Fibroblast of the aortic adventitia (primary cell): Measurements from ENCODE around the gene MRAS. TPM values are rescaled to one million over a fixed set of nuclear protein-coding genes. Genes with fewer than 3 reads are reported as not detected.
A peak's percentile ranks its signal among the peaks of the same experiment; 100 is the strongest.

ENCODE experiments used
- DNase-seq: peaks from one replicate; pipeline ENCODE4 v3.0.0-alpha.2; 2010; ENCODE audit warnings: low read depth
- H3K4me3 ChIP-seq: 2 replicates; pipeline ENCODE4 v1.5.1; 2011; ENCODE audit warnings: low read depth, mild to moderate bottlenecking, control low read depth, low read length, moderate library complexity
- CTCF ChIP-seq: IDR thresholded peaks from 2 replicates; pipeline ENCODE4 v1.5.1; 2011; ENCODE audit warnings: mild to moderate bottlenecking, low read length, control low read depth, inconsistent platforms; ENCODE audit not compliant: insufficient read depth
- total RNA-seq: library from RNA; depleted of rRNA; stranded (reverse); fragments of >200 nt; gene quantifications from 2 replicates; pipeline ENCODE4 v1.2.3, GENCODE V29; 2012; ENCODE audit warnings: low replicate concordance

Gene MRAS
- total RNA-seq, 1 donor: 53.3 TPM

- no peak for DNase-seq
- no peak for TF ChIP-seq CTCF
- no peak overlapping the region for H3K4me3 ChIP-seq
These were observed 36.2 kb downstream of the MRAS start for GRCh38 chr3:138384531-138384930.

DNA sequence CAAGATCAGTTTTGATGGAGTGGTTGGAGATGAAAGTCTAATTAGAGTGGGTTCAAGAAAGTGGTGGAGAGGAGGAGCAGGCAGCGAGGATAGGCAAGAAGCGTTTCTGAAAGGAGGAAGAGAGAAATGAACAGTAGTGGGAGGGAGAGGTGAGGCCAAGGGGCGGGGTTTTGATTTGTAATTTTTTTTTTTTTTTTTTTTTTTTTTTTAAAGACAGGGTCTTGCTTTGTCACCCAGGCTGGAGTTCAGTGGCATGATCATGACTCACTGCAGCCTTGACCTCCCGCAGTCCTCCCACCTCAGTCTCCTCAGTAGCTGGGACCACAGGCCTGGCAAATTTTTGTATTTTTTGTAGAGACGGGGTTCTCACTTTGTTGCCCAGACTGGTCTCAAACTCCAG, 36.6 kb downstream of the MRAS start:
- TF ChIP-seq CTCF: no peak
- DNase-seq: no peak
- no peak overlapping the region for H3K4me3 ChIP-seq

- no peak for TF ChIP-seq CTCF
- DNase-seq: no peak
- H3K4me3 ChIP-seq: no peak overlapping the region
These were observed 40.8 kb downstream of the MRAS start for GRCh38 chr3:138389144-138389601.

DNA sequence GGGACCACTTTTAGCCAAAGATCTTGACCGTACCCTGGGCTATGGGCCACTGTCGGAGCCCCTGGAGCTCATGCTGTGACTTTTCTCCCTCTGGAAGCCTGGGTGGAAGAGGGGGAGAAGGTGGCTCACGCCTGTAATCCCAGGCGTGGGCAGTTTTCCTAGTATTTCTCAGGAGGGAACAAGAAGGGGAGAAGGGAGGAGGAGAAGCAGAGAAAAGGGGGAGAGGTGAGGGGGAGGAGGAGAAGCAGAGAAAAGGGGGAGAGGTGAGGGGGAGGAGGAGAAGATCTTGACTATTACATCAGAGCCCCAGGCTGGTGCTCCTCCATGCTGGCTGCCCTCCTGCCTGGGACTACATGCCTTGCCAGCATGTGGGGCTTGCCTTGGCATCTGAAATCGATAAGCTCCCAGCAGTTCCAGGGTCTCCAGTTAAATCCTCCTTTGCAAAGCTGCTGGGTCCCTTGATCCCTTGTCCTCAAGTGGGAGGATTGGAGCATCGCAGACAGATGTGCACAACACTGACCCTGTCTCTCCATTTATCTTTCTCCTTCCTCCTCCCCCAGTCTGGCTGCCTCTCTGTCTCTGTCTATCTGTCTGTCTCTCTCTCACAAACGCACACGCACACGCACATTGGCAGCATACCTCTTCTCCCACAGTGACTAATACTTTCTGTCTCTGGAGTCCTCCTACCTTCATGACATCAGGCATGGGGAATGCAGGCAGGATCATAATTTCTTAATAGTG, 41.6 kb downstream of the MRAS start:
- peak; percentile 94 for DNase-seq
- H3K4me3 ChIP-seq: peak overlapping the region; percentile 31
- TF ChIP-seq CTCF: no peak

- no peak overlapping the region for H3K4me3 ChIP-seq
- no peak for DNase-seq
- TF ChIP-seq CTCF: no peak
These were observed 42.2 kb downstream of the MRAS start for GRCh38 chr3:138390582-138390932.

GRCh38 chr3:138394156-138394555, 45.8 kb downstream of the MRAS start:
- DNase-seq: no peak
- TF ChIP-seq CTCF: no peak
- no peak overlapping the region for H3K4me3 ChIP-seq

DNA sequence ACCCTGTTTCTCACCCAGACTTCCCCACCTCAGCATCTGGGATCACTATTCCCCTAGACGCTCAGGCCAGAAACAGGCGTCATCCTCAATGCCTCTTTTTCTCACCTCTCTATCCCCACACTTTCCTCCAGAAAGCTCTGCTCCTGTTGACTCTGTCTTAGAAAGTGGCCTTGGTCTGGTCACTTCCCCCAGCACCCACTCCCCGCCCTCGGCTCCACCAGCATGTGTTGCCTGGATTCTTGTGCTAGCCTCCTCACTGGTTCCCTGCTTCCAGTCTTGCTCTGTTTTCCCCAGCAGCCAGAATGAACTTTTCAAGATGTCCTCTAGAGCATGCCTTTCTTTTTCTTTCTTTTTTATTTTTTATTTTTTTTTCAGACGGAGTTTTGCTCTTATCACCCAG, 46.3 kb downstream of the MRAS start:
- TF ChIP-seq CTCF: no peak
- no peak for DNase-seq
- H3K4me3 ChIP-seq: no peak overlapping the region
